ENCODE results near the gene GNAQ.

The GNAQ gene

GRCh38 chr9:77847059-77847499 is 184.5 kb downstream of the GNAQ start:
- Histone ChIP-seq H3K27me3 (ENCODE audit: control insufficient read depth in 1 of 2, insufficient read depth in 2 of 2, low read length in 2 of 2) (no peaks in the 10 kb centered on the region), H3K9ac (ENCODE audit: low read length in 2 of 2) (no peak overlapping the region), H3K36me3 (ENCODE audit: control insufficient read depth in 2 of 2, insufficient read depth in 2 of 2, low read length in 2 of 2) (peaks cover 0 to 4% of the 10 kb centered on the region in 2 donors), H3K9me3 (ENCODE audit: control insufficient read depth in 2 of 2, low read length in 2 of 2) (no peaks in the 10 kb centered on the region), H3K27ac (ENCODE audit: low read length) (no peak overlapping the region), H3K4me3 (ENCODE audit: low read length in 2 of 2) (no peak overlapping the region), H3K4me1 (ENCODE audit: control insufficient read depth, insufficient read depth, low read length) (peaks cover 11% of the 10 kb centered on the region)

GRCh38 chr9:77844415-77844814 is 187.2 kb downstream of the GNAQ start:
- no peaks in the 10 kb centered on the region for H3K9me3 ChIP-seq (ENCODE audit: control insufficient read depth in 2 of 2, low read length in 2 of 2)
- peaks cover 20% of the 10 kb centered on the region for H3K4me1 ChIP-seq (ENCODE audit: control insufficient read depth, insufficient read depth, low read length)
- no peak overlapping the region for H3K27ac ChIP-seq (ENCODE audit: low read length)

GRCh38 chr9:77843871-77844155 is 187.8 kb downstream of the GNAQ start:
- Histone ChIP-seq H3K4me1 (ENCODE audit: control insufficient read depth, insufficient read depth, low read length) (peaks cover 20% of the 10 kb centered on the region), H3K36me3 (ENCODE audit: control insufficient read depth in 2 of 2, insufficient read depth in 2 of 2, low read length in 2 of 2) (peaks cover 0 to 1% of the 10 kb centered on the region in 2 donors), H3K9me3 (ENCODE audit: control insufficient read depth in 2 of 2, low read length in 2 of 2) (no peaks in the 10 kb centered on the region), H3K9ac (ENCODE audit: low read length in 2 of 2) (no peak overlapping the region), H3K27ac (ENCODE audit: low read length) (no peak overlapping the region), H3K27me3 (ENCODE audit: control insufficient read depth in 1 of 2, insufficient read depth in 2 of 2, low read length in 2 of 2) (no peaks in the 10 kb centered on the region), H3K4me3 (ENCODE audit: low read length in 2 of 2) (no peak overlapping the region)

More at GRCh38 chr9:77844415-77844814, 187.2 kb downstream of the GNAQ start:
- Histone ChIP-seq H3K4me3 (ENCODE audit: low read length in 2 of 2) (no peak overlapping the region), H3K27me3 (ENCODE audit: control insufficient read depth in 1 of 2, insufficient read depth in 2 of 2, low read length in 2 of 2) (no peaks in the 10 kb centered on the region), H3K9ac (ENCODE audit: low read length in 2 of 2) (no peak overlapping the region), H3K36me3 (ENCODE audit: control insufficient read depth in 2 of 2, insufficient read depth in 2 of 2, low read length in 2 of 2) (peaks cover 0 to 2% of the 10 kb centered on the region in 2 donors)

- H3K27me3 ChIP-seq (ENCODE audit: control insufficient read depth in 1 of 2, insufficient read depth in 2 of 2, low read length in 2 of 2): no peaks in the 10 kb centered on the region
- no peaks in the 10 kb centered on the region for H3K9me3 ChIP-seq (ENCODE audit: control insufficient read depth in 2 of 2, low read length in 2 of 2)
- peaks cover 15% of the 10 kb centered on the region for H3K4me1 ChIP-seq (ENCODE audit: control insufficient read depth, insufficient read depth, low read length)
- H3K4me3 ChIP-seq (ENCODE audit: low read length in 2 of 2): no peak overlapping the region
- H3K27ac ChIP-seq (ENCODE audit: low read length): no peak overlapping the region
- no peaks in the 10 kb centered on the region for H3K36me3 ChIP-seq (ENCODE audit: control insufficient read depth in 2 of 2, insufficient read depth in 2 of 2, low read length in 2 of 2)
- H3K9ac ChIP-seq (ENCODE audit: low read length in 2 of 2): no peak overlapping the region
Observed at GRCh38 chr9:77843076-77843870, 188.3 kb downstream of the GNAQ start.

- Histone ChIP-seq H3K27ac (ENCODE audit: low read length) (no peak overlapping the region), H3K36me3 (ENCODE audit: control insufficient read depth in 2 of 2, insufficient read depth in 2 of 2, low read length in 2 of 2) (no peaks in the 10 kb centered on the region), H3K27me3 (ENCODE audit: control insufficient read depth in 1 of 2, insufficient read depth in 2 of 2, low read length in 2 of 2) (no peaks in the 10 kb centered on the region), H3K9ac (ENCODE audit: low read length in 2 of 2) (no peak overlapping the region), H3K9me3 (ENCODE audit: control insufficient read depth in 2 of 2, low read length in 2 of 2) (no peaks in the 10 kb centered on the region), H3K4me1 (ENCODE audit: control insufficient read depth, insufficient read depth, low read length) (peaks cover 11% of the 10 kb centered on the region), H3K4me3 (ENCODE audit: low read length in 2 of 2) (no peak overlapping the region)
Observed at GRCh38 chr9:77841739-77842386, 189.7 kb downstream of the GNAQ start.

GRCh38 chr9:77839459-77840140 is 192.0 kb downstream of the GNAQ start:
- Histone ChIP-seq H3K27me3 (ENCODE audit: control insufficient read depth in 1 of 2, insufficient read depth in 2 of 2, low read length in 2 of 2) (no peaks in the 10 kb centered on the region), H3K4me3 (ENCODE audit: low read length in 2 of 2) (no peak overlapping the region), H3K4me1 (ENCODE audit: control insufficient read depth, insufficient read depth, low read length) (peaks cover 9% of the 10 kb centered on the region), H3K9me3 (ENCODE audit: control insufficient read depth in 2 of 2, low read length in 2 of 2) (no peaks in the 10 kb centered on the region), H3K36me3 (ENCODE audit: control insufficient read depth in 2 of 2, insufficient read depth in 2 of 2, low read length in 2 of 2) (no peaks in the 10 kb centered on the region), H3K27ac (ENCODE audit: low read length) (no peak overlapping the region), H3K9ac (ENCODE audit: low read length in 2 of 2) (no peak overlapping the region)

- Histone ChIP-seq H3K9me3 (ENCODE audit: control insufficient read depth in 2 of 2, low read length in 2 of 2) (no peaks in the 10 kb centered on the region), H3K4me1 (ENCODE audit: control insufficient read depth, insufficient read depth, low read length) (peaks cover 9% of the 10 kb centered on the region), H3K36me3 (ENCODE audit: control insufficient read depth in 2 of 2, insufficient read depth in 2 of 2, low read length in 2 of 2) (no peaks in the 10 kb centered on the region), H3K27me3 (ENCODE audit: control insufficient read depth in 1 of 2, insufficient read depth in 2 of 2, low read length in 2 of 2) (no peaks in the 10 kb centered on the region), H3K9ac (ENCODE audit: low read length in 2 of 2) (no peak overlapping the region), H3K4me3 (ENCODE audit: low read length in 2 of 2) (no peak overlapping the region), H3K27ac (ENCODE audit: low read length) (no peak overlapping the region)
Observed at GRCh38 chr9:77838986-77839385, 192.6 kb downstream of the GNAQ start.

GRCh38 chr9:77834898-77835488 is 196.6 kb downstream of the GNAQ start:
- Histone ChIP-seq H3K9ac (ENCODE audit: low read length in 2 of 2) (no peak overlapping the region), H3K9me3 (ENCODE audit: control insufficient read depth in 2 of 2, low read length in 2 of 2) (no peaks in the 10 kb centered on the region), H3K4me1 (ENCODE audit: control insufficient read depth, insufficient read depth, low read length) (no peaks in the 10 kb centered on the region), H3K4me3 (ENCODE audit: low read length in 2 of 2) (no peak overlapping the region), H3K27me3 (ENCODE audit: control insufficient read depth in 1 of 2, insufficient read depth in 2 of 2, low read length in 2 of 2) (no peaks in the 10 kb centered on the region), H3K36me3 (ENCODE audit: control insufficient read depth in 2 of 2, insufficient read depth in 2 of 2, low read length in 2 of 2) (no peaks in the 10 kb centered on the region), H3K27ac (ENCODE audit: low read length) (no peak overlapping the region)

- no peaks in the 10 kb centered on the region for H3K27me3 ChIP-seq (ENCODE audit: control insufficient read depth in 1 of 2, insufficient read depth in 2 of 2, low read length in 2 of 2)
- H3K9ac ChIP-seq (ENCODE audit: low read length in 2 of 2): no peak overlapping the region
- no peaks in the 10 kb centered on the region for H3K36me3 ChIP-seq (ENCODE audit: control insufficient read depth in 2 of 2, insufficient read depth in 2 of 2, low read length in 2 of 2)
- no peaks in the 10 kb centered on the region for H3K9me3 ChIP-seq (ENCODE audit: control insufficient read depth in 2 of 2, low read length in 2 of 2)
- H3K27ac ChIP-seq (ENCODE audit: low read length): no peak overlapping the region
- H3K4me1 ChIP-seq (ENCODE audit: control insufficient read depth, insufficient read depth, low read length): no peaks in the 10 kb centered on the region
- H3K4me3 ChIP-seq (ENCODE audit: low read length in 2 of 2): no peak overlapping the region
Observed at GRCh38 chr9:77833561-77834429, 197.8 kb downstream of the GNAQ start.

- H3K4me1 ChIP-seq (ENCODE audit: control insufficient read depth, insufficient read depth, low read length): no peaks in the 10 kb centered on the region
- no peaks in the 10 kb centered on the region for H3K27me3 ChIP-seq (ENCODE audit: control insufficient read depth in 1 of 2, insufficient read depth in 2 of 2, low read length in 2 of 2)
- H3K27ac ChIP-seq (ENCODE audit: low read length): no peak overlapping the region
- H3K9ac ChIP-seq (ENCODE audit: low read length in 2 of 2): no peak overlapping the region
- H3K36me3 ChIP-seq (ENCODE audit: control insufficient read depth in 2 of 2, insufficient read depth in 2 of 2, low read length in 2 of 2): no peaks in the 10 kb centered on the region
- no peak overlapping the region for H3K4me3 ChIP-seq (ENCODE audit: low read length in 2 of 2)
- H3K9me3 ChIP-seq (ENCODE audit: control insufficient read depth in 2 of 2, low read length in 2 of 2): no peaks in the 10 kb centered on the region
Observed at GRCh38 chr9:77832639-77833038, 199.0 kb downstream of the GNAQ start.
